ENCODE measurements around the gene NCAM2. TPM values are rescaled to one million over a fixed set of nuclear protein-coding genes. Genes with fewer than 3 reads are reported as not detected.

The NCAM2 gene
- polyA plus RNA-seq, 1 donor from 2014 or later, result 9.8 TPM

DNA sequence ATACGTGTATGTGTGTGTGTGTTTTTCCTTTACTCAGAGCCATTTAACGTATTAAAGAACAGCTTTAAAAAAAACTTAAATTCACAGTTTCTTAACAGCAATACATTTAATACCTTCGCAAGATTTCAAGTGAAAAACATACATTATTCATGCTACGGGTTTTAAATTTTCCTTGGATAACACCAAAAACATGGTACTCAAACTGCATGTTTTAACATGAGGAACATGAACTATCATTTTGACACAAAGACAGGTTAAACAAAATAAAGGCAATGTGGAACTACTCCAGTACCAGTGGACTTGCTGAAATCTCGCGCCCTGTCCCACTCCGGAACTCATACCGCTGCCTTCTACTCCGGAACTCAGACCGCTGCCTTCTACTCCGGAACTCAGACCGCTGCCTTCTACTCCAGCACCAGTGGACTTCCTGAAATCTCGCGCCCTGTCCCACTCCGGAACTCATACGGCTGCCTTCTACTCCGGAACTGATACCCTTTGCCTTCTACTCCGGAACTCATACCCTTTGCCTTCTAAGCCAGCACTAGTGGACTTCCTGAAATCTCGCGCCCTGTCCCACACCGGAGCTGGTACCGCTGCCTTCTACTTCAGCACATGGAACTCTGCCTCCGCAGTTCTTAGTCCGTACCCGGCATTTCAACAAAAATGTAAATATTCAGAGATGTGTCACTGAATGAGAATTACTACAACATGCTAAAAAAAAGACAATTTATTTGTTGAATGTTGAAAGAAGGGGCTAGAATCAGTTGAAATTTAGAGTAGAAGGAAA, 148.6 kb downstream of the NCAM2 start (continued):
- no peak for TF ChIP-seq SMC3 (conservative IDR thresholded peaks at IDR 0.05; ENCODE audit: poor library complexity)
- no peak for TF ChIP-seq RAD21 (conservative IDR thresholded peaks at IDR 0.05)

DNA sequence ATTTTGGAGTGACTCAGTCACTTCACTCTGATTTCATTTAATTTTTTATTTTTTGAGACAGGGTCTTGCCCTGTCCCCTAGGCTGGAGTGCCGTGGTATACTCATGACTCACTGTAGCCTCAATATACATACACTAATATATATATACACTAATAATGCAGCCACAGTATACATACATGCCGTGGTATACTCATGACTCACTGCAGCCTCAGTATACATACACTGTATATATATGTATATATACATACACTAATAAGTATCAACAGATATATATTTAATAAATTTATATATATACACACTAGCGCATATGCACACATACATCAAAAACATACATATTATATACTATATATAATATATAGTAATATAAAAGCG, 149.2 kb downstream of the NCAM2 start:
- Histone ChIP-seq H3K27me3 (ENCODE audit: insufficient read depth, low read depth, low read length) (no peaks in the 10 kb centered on the region), H3K4me2 (ENCODE audit: low read length) (no peak overlapping the region), H4K20me1 (ENCODE audit: insufficient read depth) (no peaks in the 10 kb centered on the region), H3K36me3 (ENCODE audit: insufficient read depth, low read length) (no peaks in the 10 kb centered on the region), H2AFZ (ENCODE audit: low read depth, low read length) (no peak overlapping the region), H3K79me2 (replicated peaks; ENCODE audit: insufficient read depth, low read length) (no peaks in the 10 kb centered on the region), H3K27ac (ENCODE audit: low read length) (no peak overlapping the region), H3F3A (ENCODE audit: insufficient read depth, low read length, poor library complexity, severe bottlenecking) (no peaks in the 10 kb centered on the region), H3K9me3 (ENCODE audit: low read length) (no peaks in the 10 kb centered on the region), H3K9me2 (ENCODE audit: insufficient read depth, low read length) (no peaks in the 10 kb centered on the region), H3K4me3 (ENCODE audit: low read length) (no peak overlapping the region), H3K9ac (ENCODE audit: low read length) (no peak overlapping the region)
- TF ChIP-seq, protein P1, sequence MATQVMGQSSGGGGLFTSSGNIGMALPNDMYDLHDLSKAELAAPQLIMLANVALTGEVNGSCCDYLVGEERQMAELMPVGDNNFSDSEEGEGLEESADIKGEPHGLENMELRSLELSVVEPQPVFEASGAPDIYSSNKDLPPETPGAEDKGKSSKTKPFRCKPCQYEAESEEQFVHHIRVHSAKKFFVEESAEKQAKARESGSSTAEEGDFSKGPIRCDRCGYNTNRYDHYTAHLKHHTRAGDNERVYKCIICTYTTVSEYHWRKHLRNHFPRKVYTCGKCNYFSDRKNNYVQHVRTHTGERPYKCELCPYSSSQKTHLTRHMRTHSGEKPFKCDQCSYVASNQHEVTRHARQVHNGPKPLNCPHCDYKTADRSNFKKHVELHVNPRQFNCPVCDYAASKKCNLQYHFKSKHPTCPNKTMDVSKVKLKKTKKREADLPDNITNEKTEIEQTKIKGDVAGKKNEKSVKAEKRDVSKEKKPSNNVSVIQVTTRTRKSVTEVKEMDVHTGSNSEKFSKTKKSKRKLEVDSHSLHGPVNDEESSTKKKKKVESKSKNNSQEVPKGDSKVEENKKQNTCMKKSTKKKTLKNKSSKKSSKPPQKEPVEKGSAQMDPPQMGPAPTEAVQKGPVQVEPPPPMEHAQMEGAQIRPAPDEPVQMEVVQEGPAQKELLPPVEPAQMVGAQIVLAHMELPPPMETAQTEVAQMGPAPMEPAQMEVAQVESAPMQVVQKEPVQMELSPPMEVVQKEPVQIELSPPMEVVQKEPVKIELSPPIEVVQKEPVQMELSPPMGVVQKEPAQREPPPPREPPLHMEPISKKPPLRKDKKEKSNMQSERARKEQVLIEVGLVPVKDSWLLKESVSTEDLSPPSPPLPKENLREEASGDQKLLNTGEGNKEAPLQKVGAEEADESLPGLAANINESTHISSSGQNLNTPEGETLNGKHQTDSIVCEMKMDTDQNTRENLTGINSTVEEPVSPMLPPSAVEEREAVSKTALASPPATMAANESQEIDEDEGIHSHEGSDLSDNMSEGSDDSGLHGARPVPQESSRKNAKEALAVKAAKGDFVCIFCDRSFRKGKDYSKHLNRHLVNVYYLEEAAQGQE (IDR thresholded peaks at IDR 0.05; ENCODE audit: borderline replicate concordance), result no peak
- TF ChIP-seq, protein P2, sequence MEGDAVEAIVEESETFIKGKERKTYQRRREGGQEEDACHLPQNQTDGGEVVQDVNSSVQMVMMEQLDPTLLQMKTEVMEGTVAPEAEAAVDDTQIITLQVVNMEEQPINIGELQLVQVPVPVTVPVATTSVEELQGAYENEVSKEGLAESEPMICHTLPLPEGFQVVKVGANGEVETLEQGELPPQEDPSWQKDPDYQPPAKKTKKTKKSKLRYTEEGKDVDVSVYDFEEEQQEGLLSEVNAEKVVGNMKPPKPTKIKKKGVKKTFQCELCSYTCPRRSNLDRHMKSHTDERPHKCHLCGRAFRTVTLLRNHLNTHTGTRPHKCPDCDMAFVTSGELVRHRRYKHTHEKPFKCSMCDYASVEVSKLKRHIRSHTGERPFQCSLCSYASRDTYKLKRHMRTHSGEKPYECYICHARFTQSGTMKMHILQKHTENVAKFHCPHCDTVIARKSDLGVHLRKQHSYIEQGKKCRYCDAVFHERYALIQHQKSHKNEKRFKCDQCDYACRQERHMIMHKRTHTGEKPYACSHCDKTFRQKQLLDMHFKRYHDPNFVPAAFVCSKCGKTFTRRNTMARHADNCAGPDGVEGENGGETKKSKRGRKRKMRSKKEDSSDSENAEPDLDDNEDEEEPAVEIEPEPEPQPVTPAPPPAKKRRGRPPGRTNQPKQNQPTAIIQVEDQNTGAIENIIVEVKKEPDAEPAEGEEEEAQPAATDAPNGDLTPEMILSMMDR (IDR thresholded peaks at IDR 0.05; ENCODE audit: poor library complexity, severe bottlenecking), result no peak
- TF ChIP-seq MXI1 (conservative IDR thresholded peaks at IDR 0.05; ENCODE audit: poor library complexity, severe bottlenecking) (no peak), EP300 (conservative IDR thresholded peaks at IDR 0.05; ENCODE audit: poor library complexity, severe bottlenecking) (no peak), SMC3 (conservative IDR thresholded peaks at IDR 0.05; ENCODE audit: poor library complexity) (no peak), EZH2 (IDR thresholded peaks at IDR 0.05; ENCODE audit: borderline replicate concordance, insufficient read depth, low read length, poor library complexity, severe bottlenecking) (no peak), TAF1 (IDR thresholded peaks at IDR 0.05; ENCODE audit: low read depth) (no peak), POLR2AphosphoS5 (IDR thresholded peaks at IDR 0.05) (no peak), RAD21 (conservative IDR thresholded peaks at IDR 0.05) (no peak)

DNA sequence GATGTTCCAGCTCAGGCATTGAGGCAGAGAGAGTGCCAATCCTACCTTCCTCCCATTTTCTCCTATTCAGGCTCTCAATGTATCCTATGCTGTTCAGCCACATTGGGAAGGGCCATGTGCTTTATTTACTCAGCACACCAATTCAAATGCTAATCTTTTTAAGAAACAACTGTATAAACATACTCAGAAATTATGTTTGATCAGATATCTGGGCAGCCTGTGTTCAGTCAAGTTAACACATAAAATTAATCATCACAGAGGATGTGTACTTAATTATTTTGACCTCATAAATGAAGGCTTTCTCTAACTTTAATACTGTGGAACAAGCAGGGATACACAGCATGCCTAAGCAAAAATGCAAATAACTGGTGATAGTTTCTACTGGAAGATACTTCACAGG, 149.8 kb downstream of the NCAM2 start:
- H3F3A ChIP-seq (ENCODE audit: insufficient read depth, low read length, poor library complexity, severe bottlenecking), result no peaks in the 10 kb centered on the region
- no peak overlapping the region for H2AFZ ChIP-seq (ENCODE audit: low read depth, low read length)
- TF ChIP-seq, protein P1 (IDR thresholded peaks at IDR 0.05; ENCODE audit: borderline replicate concordance), result no peak
- TF ChIP-seq, protein P2 (IDR thresholded peaks at IDR 0.05; ENCODE audit: poor library complexity, severe bottlenecking), result no peak
- no peak for TF ChIP-seq TAF1 (IDR thresholded peaks at IDR 0.05; ENCODE audit: low read depth)
- no peak for TF ChIP-seq EP300 (conservative IDR thresholded peaks at IDR 0.05; ENCODE audit: poor library complexity, severe bottlenecking)
- TF ChIP-seq RAD21 (conservative IDR thresholded peaks at IDR 0.05), result no peak
- TF ChIP-seq POLR2AphosphoS5 (IDR thresholded peaks at IDR 0.05), result no peak
- TF ChIP-seq EZH2 (IDR thresholded peaks at IDR 0.05; ENCODE audit: borderline replicate concordance, insufficient read depth, low read length, poor library complexity, severe bottlenecking), result no peak
- TF ChIP-seq MXI1 (conservative IDR thresholded peaks at IDR 0.05; ENCODE audit: poor library complexity, severe bottlenecking), result no peak
- no peak for TF ChIP-seq SMC3 (conservative IDR thresholded peaks at IDR 0.05; ENCODE audit: poor library complexity)

More for the DNA sequence above, 149.8 kb downstream of the NCAM2 start:
- Histone ChIP-seq H3K36me3 (ENCODE audit: insufficient read depth, low read length) (no peaks in the 10 kb centered on the region), H3K9me2 (ENCODE audit: insufficient read depth, low read length) (no peaks in the 10 kb centered on the region), H3K9me3 (ENCODE audit: low read length) (no peaks in the 10 kb centered on the region), H3K79me2 (replicated peaks; ENCODE audit: insufficient read depth, low read length) (no peaks in the 10 kb centered on the region), H3K9ac (ENCODE audit: low read length) (no peak overlapping the region), H4K20me1 (ENCODE audit: insufficient read depth) (no peaks in the 10 kb centered on the region), H3K27me3 (ENCODE audit: insufficient read depth, low read depth, low read length) (no peaks in the 10 kb centered on the region), H3K27ac (ENCODE audit: low read length) (no peak overlapping the region), H3K4me2 (ENCODE audit: low read length) (no peak overlapping the region), H3K4me3 (ENCODE audit: low read length) (no peak overlapping the region)
